HG03280 (cell line): ENCODE measurements around the gene LEP.
"Not testable (repeated sequence)": the region's sequence is repeated elsewhere in the genome, so short reads cannot be mapped to it uniquely, and the experiment has no call there.

Experiments used
- ATAC-seq: cut with Tn5 transposase; IDR thresholded peaks from one replicate; pipeline ENCODE4 v1.9.1; 2021; ENCODE audit warnings: mild to moderate bottlenecking, moderate library complexity; ENCODE audit not compliant: unreplicated experiment

LEP gene

DNA sequence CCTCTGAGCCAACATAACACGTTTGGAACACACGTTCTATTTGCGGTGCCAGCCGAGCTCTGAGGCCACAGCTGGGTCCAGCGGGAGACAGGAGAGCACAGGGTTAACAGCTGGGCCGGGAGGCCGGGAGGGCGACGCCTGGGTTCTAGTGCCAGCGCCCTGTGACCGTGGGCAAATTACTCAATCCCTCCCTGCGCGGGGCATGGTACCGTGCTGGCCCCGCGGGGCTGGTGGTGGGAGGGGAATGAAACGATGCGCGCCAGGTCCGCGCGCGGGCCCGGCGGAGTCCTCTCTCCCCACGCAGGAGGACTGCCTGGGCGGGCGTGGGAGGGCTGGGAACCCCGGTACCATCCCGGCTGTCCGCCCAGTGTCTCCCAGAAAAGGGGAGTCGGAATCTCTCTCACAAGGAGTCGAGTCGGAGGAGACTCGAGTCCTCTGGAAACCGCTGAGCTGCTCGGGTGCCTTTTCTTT lies 30.4 kb downstream of the LEP start:
- no peak for ATAC-seq

DNA sequence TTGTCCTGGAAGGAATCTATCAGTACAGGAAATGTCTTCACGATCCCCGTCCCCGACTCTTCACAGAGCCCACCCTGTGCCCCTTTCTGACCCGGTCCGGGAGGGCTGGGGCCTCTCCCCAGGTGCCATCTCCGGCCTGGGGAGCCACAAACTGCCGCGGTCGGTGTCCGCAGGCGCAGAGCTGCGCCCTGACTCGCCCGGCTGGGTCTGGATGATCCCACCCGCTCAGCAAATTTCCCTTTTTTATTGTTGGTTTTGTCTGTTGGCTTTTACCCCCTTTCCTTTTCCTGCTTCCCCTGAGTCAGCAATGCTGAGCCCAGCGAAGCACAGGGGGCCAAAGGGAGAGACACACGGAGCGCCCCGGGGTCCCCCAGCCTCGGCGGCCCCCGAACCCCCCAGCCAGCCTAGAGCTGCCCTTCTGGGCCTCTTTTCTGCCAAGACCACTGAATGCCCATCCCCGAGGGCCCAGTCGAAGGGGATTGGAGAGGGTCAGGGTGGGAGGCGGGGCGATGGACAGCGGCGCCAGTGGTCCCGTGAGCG lies 30.9 kb downstream of the LEP start:
- no peak for ATAC-seq

DNA sequence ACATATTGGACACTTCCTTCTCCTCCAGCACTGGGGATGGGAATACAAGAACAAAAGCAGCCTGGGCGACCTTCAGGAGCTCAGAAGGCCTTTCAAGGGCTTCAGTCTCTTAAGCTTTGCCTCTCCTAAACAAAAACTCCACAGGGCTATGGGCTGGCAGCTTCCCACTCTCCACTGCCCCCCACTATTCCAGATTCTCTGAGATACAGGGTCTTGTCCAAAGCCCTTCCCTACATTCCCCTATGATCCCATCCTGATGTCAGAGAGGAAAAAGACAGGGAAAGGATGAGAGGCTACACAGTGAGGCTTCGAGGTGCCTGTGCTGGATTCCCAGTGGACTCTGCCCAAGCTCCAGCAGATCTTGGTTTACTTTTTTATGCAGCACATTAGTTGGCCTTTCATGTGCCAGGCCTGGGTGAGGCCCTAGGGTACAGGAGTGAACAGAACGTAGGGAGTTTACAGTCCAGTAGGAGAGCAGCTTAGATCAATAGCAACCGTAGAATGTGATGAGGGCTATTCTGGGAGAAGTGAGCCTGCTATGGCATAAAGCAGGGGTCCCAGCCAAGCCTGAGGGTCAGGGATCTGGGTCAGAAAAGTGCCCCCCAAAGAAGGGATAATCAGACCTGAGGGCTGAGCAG lies 33.3 kb downstream of the LEP start:
- ATAC-seq, result no peak

DNA sequence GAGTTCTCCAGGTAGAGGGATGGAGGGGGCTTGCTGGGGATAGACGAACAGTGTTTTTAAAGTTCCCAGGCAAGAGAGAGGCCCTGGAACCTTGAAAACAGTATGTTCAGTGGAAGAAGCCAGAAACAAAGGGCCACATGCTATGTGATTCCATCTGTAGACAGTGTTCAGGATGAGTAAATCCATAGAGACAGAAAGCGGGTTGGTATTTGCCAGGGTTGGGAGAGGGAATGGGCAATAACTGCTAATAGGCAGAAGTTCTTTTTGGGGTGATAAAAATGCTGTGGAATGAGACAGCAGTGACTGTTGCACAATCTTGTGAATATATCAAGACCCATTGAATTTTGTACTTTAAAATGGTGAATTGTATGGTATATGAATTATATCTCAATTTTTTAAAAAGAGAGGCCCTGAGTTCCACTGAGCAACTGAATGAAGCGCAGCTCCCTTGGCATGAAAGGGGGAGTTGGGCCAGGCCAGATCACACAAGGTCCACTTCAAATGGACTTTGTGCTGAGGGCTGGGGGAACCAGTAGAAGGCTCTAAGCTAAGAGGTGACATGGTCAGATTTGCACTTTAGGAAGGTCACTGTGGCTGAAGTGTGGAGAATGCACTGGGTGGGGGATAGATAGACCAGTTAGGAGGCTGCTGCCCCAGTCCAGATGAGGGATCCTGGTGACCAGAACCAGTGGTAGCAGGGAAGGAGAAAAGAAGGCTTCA lies 34.0 kb downstream of the LEP start:
- no peak for ATAC-seq

DNA sequence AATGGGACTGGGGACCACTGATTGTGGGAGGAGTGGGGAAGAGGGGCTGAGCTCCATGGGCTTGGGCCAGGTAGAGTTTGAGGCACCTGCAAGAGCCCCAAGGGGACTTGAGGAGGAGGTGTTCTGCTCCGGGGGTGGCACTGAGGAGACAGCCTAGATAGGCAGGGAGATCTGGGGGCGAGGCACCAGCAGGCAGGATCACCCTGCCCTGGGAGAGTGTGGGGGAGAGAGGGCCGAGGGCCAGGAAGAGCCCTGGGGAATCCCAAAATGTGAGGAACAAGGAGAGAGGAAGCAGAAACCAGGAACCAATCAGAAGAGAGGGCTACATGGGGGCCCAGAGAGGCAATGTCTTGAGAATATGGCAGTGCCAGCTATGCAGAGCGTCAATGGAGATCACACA lies 34.6 kb downstream of the LEP start:
- ATAC-seq, result no peak

DNA sequence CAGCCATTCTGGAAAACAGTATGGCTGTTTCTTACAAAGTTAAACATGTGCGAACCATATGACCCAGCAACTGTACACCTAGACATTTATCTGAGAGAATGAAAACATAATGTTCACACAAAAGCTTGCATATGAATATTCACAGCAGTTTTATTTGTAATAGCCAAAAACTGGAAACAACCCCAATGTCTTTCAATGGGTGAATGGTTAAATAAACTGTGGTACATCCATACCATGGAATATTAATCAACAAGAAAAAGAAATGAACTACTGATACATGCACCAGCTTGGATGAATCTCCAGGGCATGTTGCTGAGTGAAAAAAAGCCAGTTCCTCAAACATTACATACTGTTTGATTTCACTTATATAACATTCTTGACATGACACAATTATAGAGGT lies 37.3 kb downstream of the LEP start:
- ATAC-seq, result no peak

DNA sequence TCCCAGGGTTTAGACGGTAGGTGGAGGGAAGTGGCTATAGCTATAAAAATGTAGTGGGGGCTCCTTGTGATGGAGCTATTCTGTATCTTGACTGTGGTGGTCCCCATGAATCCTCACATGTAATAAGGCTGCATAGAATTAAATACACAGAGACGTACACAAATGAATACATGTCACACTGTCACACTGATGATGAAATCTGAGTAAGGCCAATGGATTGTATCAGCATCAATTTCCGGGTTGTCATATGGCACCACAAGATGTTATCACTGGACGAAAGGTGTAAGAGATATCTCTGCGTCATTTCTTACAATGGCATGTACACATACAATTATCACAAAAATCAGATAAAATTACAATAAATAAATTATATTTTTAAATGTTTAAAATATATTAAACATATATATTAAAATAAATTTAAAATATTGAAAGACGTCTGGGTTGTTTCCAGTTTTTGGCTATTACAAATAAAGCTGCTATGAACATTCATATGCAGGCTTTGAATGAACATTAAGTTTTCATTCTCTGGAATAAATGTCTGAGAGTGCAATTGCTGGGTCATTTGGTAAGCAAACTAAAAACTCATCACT lies 38.1 kb downstream of the LEP start:
- ATAC-seq, result no peak

DNA sequence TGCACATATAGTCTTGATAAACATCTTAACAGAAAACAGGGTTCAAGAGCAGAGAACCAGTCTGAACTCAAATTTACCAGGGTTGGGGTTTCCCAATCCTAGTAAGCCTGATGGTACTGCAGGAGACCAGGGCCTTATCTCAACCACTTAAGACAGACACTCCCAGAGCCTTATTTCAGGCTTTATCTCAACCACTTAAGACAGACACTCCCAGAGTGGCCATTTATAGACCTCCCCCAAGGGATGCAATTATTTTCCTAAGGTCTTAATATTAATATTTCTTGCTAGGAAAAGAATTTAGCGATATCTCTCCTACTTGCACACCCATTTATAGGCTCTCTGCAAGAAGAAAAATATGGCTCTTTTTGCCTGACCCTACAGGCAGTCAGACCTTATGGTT lies 39.4 kb downstream of the LEP start:
- ATAC-seq, result not testable (repeated sequence)

DNA sequence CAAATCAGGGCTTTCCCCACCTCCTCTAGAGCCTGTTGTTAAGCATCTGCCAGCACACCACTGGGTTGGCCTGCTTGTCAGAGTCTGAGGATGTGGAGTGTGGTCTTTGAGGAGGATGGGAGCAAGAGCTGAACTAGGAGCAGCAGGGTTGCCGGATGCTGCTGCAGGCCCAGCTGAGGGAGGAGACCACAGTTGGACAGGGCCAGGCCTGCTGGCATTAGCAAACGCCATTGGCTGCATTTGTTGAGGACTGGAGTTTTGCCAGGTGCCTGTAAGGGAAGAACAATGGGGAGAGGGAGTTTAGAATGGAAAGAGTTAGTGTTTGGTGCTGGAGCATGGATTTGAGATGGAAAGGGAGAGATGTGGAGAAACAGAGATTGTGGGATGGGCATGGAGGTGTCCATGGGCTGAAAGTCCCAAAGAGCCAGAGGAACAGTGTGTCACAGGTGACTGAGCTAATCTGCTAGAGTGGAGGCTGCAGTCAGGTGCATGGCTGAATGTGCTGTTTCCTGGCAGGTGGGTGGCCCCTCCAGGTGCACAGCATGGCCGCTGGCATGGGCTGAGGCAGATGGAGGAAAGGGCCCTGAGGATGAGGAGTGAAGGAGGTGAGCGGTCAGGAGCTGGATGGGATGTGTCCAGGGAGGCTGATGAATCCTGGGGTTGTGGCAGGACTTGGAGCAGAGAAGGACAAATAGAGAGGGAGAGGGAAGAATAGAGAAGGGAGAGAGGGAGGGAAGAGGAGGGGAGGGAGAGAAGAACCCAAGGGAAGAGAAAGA lies 40.7 kb downstream of the LEP start:
- no peak for ATAC-seq

DNA sequence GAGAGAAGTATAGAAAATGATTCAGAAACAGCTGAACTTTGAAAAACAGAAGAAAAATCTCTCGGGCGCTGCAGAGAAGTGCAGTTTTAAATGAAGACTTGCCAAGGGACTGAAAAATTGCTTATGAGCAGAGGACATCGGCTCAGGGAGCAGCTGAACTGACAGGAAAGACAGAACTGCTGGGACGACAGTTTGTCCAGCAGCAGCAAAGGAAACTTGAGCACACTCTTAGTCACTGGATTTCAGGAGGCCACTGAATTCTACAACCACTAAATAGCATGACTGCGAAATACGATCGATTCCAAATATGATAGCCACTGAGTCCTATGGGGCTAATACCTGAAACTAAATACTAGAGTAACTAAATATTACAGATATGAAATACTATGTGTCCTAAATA lies 43.0 kb downstream of the LEP start:
- ATAC-seq, result no peak

DNA sequence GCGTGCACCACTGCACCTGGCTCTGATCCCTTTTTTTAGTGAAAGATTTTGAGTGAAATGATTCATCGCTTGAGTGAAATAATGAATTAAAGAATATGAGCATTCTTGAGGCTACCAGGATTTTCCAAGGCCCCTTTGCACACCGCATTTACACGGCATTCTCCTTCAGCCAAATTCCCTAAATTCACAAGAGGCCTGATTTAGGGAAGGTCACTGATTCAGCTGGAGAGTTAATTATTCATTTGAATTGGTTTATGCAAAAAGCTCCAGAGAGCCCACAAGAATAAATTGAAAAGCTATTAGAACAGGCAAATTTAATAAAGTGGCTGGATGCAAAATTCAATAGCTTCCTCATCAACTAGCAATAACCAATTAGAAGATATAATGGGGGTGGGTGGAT lies 46.5 kb downstream of the LEP start:
- no peak for ATAC-seq

DNA sequence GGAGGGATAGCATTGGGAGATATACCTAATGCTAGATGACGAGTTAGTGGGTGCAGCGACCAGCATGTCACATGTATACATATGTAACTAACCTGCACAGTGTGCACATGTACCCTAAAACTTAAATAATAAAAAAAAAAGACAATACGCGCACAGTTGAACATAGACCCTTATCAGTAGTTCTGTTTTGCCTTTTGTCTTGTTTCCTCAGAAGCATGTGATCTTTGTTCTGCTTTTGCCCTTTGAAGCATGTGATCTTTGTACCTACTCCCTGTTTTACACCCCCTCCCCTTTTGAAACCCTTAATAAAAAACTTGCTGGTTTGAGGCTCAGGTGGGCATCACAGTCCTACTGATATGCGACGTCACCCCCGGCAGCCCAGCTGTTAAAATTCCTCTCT lies 56.9 kb downstream of the LEP start:
- not testable (repeated sequence) for ATAC-seq

DNA sequence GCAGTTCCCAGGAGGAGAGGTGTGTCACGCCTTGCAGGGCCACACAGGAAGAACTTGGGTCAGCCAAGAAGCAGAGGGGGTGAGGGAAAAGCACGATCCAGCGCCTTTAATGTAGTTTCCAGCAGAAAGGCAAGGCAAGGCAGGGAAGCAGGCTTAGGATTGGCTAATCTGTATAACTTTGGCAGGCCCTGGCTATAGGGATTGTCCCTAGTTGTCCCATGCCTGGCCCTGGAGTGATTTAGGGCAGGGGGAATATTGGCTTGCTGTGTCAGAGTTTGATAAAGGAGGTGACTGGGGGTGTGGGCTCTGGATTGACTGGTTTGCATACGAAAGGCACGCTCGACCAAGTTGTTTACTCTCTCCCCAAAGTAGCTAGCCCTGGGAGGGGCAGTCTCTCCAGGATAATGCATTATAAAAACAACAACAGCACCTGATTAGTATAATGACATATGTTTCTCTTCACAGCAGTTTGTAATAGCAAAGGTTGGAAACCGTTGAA lies 58.1 kb downstream of the LEP start:
- ATAC-seq, result no peak

DNA sequence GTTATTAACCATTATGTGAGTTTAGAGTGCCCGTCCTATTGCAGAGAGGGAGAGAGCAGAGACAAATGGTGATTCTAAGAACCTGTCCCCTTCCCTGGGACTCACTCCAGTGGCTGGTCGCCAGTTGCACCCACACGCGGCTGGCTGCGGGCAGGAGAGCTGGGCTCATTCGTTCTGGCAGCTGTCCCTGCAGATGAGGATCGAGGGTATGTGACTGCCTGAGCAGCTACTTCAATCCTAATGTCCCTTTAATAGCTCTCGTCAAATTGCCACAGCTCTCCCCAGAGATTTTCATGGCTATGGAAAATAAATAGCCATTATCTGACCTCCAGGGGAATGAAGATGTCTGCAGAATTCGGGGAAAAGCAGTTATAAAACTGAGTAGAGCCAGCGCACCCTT lies 61.1 kb downstream of the LEP start:
- ATAC-seq, result no peak

DNA sequence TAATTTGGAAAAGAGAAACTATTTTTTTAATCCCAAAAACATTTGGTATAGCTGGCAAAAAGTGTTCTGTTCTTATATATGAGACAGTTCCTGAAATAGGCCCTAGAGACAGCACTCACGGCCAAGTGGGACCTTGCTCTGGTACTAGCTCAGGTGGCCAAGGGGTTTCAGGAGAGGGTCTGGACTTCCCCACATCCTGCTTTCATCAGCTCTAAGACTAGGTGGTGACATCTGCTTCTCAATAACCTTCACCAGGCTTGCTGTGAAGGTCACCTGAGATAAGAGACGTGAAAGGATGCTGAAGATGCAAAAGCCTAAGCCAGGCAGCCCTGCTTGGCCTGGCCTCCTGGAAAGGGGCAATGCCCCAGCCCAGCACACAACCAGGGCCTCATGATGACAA lies 62.1 kb downstream of the LEP start:
- no peak for ATAC-seq

DNA sequence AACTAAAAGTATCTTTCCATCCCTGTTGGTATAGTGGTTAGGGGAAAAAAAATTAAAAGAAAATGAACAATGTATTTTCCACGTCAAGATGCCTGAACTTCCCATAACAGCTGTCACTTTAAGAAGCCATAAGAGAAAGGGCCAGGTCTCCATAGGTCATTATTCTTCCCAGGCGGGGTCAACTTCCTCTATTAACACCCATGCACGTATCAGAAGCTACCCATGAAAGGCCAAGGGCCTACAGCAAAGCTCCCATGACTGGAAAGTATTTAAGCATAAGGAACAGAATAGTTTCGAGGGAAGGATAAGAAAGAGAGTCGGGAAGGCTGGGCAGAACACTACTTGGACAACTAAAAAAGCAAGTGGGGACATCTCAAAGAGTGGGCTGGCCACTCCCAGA lies 62.6 kb downstream of the LEP start:
- no peak for ATAC-seq

DNA sequence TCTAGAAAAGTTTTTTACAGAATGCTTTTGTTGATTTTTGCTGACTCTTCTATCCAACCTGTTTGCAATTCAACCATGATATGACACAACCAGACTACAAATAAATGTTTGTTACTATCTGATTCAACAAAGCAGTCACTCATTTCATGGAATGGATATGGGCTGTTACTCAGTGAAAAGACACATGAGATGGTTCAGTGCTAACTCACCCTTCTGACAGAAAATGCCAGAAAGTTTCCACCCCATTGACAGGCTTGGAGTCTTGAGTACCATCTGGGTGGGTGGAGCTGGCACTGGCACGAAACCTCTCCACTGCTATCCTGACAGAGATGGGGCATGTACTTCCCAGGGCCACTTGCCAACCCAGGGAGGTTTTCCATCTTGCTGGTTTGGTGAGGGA lies 63.1 kb downstream of the LEP start:
- no peak for ATAC-seq

DNA sequence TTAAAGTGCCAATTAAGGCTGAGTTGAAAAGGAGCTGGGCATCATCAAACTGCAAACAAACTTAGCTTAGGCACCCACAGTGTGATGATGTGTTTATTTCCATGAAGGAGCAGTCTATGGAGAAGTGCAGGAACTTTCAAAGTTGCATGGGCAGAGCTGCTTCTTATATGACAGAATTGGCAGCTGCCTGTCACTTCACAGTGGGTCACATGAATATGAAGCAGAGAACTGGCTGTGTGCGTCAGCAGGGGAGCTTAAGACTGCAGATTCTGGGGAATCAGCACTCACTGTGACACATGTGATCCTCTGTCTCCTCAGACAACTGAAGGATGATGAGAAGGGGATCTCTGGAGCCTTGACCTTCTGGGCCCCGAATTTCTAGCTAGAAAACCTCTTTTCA lies 66.0 kb downstream of the LEP start:
- no peak for ATAC-seq
